IPS-20b (cell line): Measurements from ENCODE around the gene TMSB4X.

Experiments
- H3K27ac ChIP-seq: one replicate; pipeline ENCODE4 v1.5.1; 2013; ENCODE audit warnings: low read length
- H3K27me3 ChIP-seq: 2 replicates; pipeline ENCODE4 v1.6.1; 2013; ENCODE audit warnings: mild to moderate bottlenecking, low read length, inconsistent platforms; ENCODE audit not compliant: insufficient read depth
- H3K36me3 ChIP-seq: 2 replicates; pipeline ENCODE4 v1.6.1; 2013; ENCODE audit warnings: low read depth, mild to moderate bottlenecking, inconsistent platforms, low read length, moderate library complexity; ENCODE audit not compliant: insufficient read depth
- H3K4me1 ChIP-seq: 2 replicates; pipeline ENCODE4 v1.6.1; 2013; ENCODE audit warnings: mild to moderate bottlenecking, control low read depth, inconsistent platforms, low read length, moderate library complexity; ENCODE audit not compliant: insufficient read depth
- H3K4me3 ChIP-seq: 2 replicates; pipeline ENCODE4 v1.5.1; 2013; ENCODE audit warnings: mild to moderate bottlenecking, low read length, inconsistent platforms
- H3K9ac ChIP-seq: 2 replicates; pipeline ENCODE4 v1.6.1; 2013; ENCODE audit warnings: low read depth, mild to moderate bottlenecking, inconsistent platforms, low read length, moderate library complexity
- H3K9me3 ChIP-seq: 2 replicates; pipeline ENCODE4 v1.6.1; 2013; ENCODE audit warnings: mild to moderate bottlenecking, low read depth, low read length, inconsistent platforms; ENCODE audit not compliant: insufficient read depth

The TMSB4X gene

GRCh38 chrX:13022926-13023325 is 48.0 kb downstream of the TMSB4X start:
- Histone ChIP-seq H3K4me3 (no peak overlapping the region), H3K4me1 (no peaks in the 10 kb centered on the region; the same call in 1 of the 2 replicates), H3K27me3 (no peaks in the 10 kb centered on the region), H3K9ac (no peak overlapping the region), H3K9me3 (no peaks in the 10 kb centered on the region), H3K36me3 (no peaks in the 10 kb centered on the region), H3K27ac (no peak overlapping the region)

- no peak overlapping the region for H3K27ac ChIP-seq
- H3K36me3 ChIP-seq: no peaks in the 10 kb centered on the region
- no peaks in the 10 kb centered on the region for H3K27me3 ChIP-seq
- H3K9me3 ChIP-seq: no peaks in the 10 kb centered on the region
- H3K4me1 ChIP-seq: no peaks in the 10 kb centered on the region; the same call in 1 of the 2 replicates
- H3K9ac ChIP-seq: no peak overlapping the region
- H3K4me3 ChIP-seq: no peak overlapping the region
Measured at GRCh38 chrX:13023567-13023966, 48.7 kb downstream of the TMSB4X start.

- H3K9me3 ChIP-seq: no peaks in the 10 kb centered on the region
- no peak overlapping the region for H3K4me3 ChIP-seq
- H3K27me3 ChIP-seq: no peaks in the 10 kb centered on the region
- H3K4me1 ChIP-seq: peaks cover under 1% of the 10 kb centered on the region; the same call in 1 of the 2 replicates
- H3K27ac ChIP-seq: no peak overlapping the region
- H3K36me3 ChIP-seq: no peaks in the 10 kb centered on the region
- H3K9ac ChIP-seq: no peak overlapping the region
Measured at GRCh38 chrX:13023979-13024378, 49.1 kb downstream of the TMSB4X start.

GRCh38 chrX:13024986-13025385 is 50.1 kb downstream of the TMSB4X start:
- Histone ChIP-seq H3K27me3 (no peaks in the 10 kb centered on the region), H3K4me1 (peaks cover 10% of the 10 kb centered on the region; the same call in 1 of the 2 replicates), H3K27ac (no peak overlapping the region), H3K4me3 (no peak overlapping the region), H3K9me3 (no peaks in the 10 kb centered on the region), H3K36me3 (no peaks in the 10 kb centered on the region), H3K9ac (no peak overlapping the region)
